GM18519 (cell line): Measurements from ENCODE around the gene UBE2D2.

Source experiments
- ATAC-seq: cut with Tn5 transposase; IDR thresholded peaks from one replicate; pipeline ENCODE4 v1.9.1; 2021; ENCODE audit warnings: mild to moderate bottlenecking, moderate library complexity; ENCODE audit not compliant: unreplicated experiment, low FRiP score

UBE2D2 gene

DNA sequence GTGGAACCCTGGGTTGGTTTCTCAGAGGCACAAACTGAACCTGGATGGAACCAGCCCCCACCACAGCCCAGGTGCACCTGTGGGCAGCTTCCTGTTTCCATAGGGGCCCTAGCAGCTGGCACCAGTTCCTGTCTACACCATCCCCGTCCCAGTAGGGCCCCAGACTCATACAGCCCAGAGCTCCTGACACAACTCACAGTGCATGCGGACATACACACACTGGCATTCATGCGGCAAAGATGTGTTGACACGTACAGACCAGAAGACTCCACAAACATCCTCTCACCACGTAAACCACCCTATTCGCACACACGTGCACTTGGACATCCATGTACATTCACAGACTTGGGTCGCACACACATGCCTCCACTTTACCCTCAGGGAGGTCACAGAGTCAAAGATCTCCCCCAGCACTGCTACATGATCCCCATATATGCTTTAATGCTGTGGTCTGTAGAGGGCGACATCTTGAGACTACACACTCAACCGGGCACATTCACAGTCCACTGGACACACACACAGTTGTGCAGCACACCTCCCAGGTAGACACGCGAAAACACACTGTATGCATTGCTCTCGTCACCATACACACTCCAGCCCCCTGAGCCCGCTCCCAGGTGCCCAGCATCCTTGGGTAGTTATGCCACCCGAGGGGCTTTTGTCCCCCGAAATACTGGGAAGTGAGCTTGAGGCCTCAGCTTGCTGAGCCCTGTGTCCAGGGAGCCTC, 109.4 kb downstream of the UBE2D2 start:
- ATAC-seq = peak; percentile 33

DNA sequence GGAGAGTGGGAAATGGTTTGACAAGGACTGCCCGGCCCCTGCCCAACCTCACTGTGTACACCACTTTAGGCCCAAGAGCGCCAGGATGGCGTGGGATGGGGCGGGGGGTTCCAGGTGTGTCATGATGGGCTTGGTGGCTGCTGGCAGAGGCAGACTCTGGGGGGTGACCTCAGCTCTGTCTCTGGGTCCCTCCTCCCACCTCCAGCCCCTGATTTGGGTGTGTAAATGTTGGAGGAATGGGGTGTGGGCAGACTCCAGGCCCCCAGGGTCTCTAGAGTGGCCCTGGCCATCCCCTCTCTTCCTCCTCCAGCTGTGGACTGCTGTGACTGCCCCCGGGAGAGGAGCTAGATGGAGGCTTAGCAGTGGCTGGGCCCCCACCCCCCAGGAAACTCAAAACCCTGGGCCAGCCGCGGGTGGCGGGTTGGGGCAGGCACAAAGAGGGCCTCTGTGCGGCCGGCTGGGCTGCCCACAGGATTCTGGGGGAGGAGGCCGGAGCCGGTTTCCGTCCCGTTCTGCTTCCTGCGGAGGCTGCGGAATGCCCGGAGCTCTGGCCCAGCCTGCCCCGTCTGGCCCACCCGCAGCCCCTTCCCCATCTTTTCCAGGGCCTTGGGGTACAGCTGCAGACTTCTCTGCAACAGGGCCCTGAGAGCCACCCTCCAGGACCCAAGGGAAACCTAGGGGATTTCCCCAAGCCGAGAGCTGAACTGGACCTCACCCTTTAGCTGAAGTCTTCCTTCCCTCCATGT, 110.1 kb downstream of the UBE2D2 start:
- ATAC-seq = no peak

DNA sequence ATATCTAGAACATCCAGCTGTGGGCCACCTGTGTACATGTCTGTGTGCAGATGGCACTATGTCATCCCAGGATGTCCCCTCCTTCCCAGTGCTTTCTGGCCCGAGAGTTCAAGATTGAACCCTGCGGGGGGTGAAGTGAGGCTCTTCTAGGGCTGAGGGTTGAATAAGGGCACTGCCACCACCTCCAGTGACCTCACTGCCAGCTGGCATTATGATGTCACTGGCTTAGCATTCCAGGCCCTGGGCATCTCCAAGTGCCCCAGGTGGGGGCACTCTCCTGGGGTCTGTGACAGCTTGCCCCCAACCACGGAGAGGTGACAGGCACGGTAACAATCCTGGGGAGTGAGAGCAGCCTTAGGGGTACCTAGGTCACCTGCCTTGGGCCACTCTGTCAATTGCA, 114.1 kb downstream of the UBE2D2 start:
- ATAC-seq = no peak

DNA sequence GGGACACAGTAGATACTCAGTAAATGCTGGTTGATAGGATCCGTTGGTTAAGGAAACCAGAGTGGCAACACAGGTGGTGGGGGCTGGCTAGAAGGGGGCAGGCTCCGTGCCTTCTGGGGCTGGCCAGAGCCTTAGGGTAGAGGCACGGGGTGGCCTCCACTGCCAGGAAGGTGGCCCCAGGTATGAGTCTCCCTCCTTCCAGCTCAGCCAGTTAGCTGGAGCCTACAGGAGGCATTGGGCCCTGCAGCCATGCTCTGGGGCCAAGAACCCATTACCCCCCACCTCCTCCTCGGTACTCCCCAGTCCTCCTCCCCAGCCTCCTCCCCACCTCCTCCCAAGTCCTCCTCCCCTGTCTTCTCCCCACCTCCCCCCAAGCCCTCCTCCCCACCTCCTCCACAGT, 114.7 kb downstream of the UBE2D2 start:
- no peak for ATAC-seq

DNA sequence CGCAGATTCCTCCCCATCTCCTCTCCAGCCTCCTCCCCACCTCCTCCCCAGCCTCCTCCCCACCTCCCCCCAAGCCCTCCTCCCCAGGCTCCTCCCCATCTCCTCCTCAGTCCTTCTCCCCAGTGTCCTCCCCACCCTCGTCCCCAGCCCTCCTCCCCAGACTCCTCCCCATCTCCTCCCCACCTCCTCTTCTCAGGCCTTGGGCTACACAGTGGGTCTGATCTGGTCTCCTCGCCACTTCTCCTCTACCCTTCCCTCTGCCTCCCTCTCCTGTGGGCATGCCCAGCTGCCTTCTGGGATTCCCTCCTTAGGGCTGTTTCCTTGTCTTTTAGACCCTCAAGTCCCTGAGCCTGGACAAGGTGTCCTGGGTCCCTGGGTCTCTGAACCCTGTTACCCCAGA, 115.3 kb downstream of the UBE2D2 start:
- no peak for ATAC-seq

DNA sequence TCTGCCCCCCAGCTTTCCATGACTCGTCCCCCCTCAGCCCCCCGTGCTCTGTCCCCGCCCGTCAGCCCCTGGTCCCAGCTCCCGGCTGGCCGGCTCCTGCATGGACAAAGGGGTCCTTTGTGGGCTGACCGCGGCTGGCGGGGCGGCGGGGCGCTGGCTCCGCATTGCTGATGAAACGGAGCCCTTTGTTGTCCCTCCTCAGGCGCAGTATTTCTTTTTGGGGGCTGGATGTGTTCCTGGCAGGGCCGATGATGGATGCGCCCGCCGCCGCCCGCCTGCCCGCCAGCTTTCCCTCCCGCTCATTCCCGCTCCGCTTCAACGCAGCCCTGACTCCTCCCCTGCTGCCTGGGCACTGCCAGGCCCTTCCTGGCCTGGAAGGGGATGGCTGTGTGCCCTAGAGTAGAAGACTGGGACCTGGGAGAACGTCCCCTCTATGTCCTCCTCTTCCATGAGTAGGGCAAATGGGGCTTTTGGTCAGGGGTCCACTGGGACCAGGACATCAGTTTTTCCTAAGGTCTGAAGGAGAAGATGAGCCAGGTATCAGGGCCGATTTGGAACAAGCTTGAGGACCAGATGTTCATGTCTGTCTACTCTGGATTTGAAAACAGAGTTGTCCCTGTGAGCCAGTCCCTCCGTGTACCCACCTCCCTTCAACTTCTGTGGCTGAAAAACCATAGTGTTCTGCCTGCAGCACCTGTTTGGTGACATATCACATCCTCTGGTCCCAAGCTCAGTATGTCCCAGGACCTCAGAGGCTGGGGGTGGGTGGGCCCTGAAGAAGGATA, 116.0 kb downstream of the UBE2D2 start:
- no peak for ATAC-seq
